K562 (cell line): Measurements from ENCODE around the gene ARL6IP4. TPM values are rescaled to one million over a fixed set of nuclear protein-coding genes. Genes with fewer than 3 reads are reported as not detected.

Experiments used
- CBX8 ChIP-seq: fragments of 200-600 bp; sonication (generic); IDR thresholded peaks from 2 replicates; pipeline ENCODE4 v1.6.1; 2012; ENCODE audit warnings: borderline replicate concordance, mixed run types, low read depth, mild to moderate bottlenecking, moderate library complexity, mixed read lengths, low read length, control low read depth, inconsistent platforms; ENCODE audit not compliant: poor library complexity, severe bottlenecking; ENCODE audit errors: extremely low read depth
- ERF ChIP-seq: fragments of 450-650 bp; formaldehyde crosslinking; IDR thresholded peaks from 2 replicates; pipeline ENCODE4 v1.4.0; 2020; ENCODE audit warnings: mild to moderate bottlenecking, mixed read lengths
- GMEB1 ChIP-seq: fragments of 250-450 bp; sonication (Bioruptor Pico); IDR thresholded peaks from 2 replicates; pipeline ENCODE4 v1.4.0; 2020; ENCODE audit warnings: mild to moderate bottlenecking
- ILF3 ChIP-seq: fragments of 450-650 bp; IDR thresholded peaks from 2 replicates; pipeline ENCODE4 v1.6.1; 2018; ENCODE audit warnings: antibody characterized with exemption, mild to moderate bottlenecking, moderate library complexity, borderline replicate concordance
- MYC ChIP-seq, 2 experiments: fragments of 250-450 bp in 1 of 2; sonication (Bioruptor Pico) in 1 of 2; IDR thresholded peaks; 2 replicates each; pipeline versions ENCODE4 v1.5.1 to v1.6.1; 2012 to 2021; ENCODE audit warnings: low read depth in 2 of 2, borderline replicate concordance in 1 of 2, improper control_type of control experiment in 1 of 2, low read length in 1 of 2, mild to moderate bottlenecking in 1 of 2, moderate library complexity in 1 of 2
- NR3C1 ChIP-seq: sonication (generic); formaldehyde crosslinking; IDR thresholded peaks from 2 replicates; pipeline ENCODE4 v1.8.1; 2022; ENCODE audit warnings: missing genetic modification reagents
- PML ChIP-seq: IDR thresholded peaks from 2 replicates; pipeline ENCODE4 v1.6.1; 2012; ENCODE audit warnings: low read length, inconsistent platforms
- RCOR1 ChIP-seq, 2 experiments: IDR thresholded peaks; 2 replicates each; pipeline ENCODE4 v1.6.1; 2012; ENCODE audit warnings: low read depth in 2 of 2, low read length in 2 of 2, borderline replicate concordance in 1 of 2, improper control_type of control experiment in 1 of 2
- THRAP3 ChIP-seq: fragments of 450-650 bp; IDR thresholded peaks from 2 replicates; pipeline ENCODE4 v1.6.1; 2016; ENCODE audit warnings: mild to moderate bottlenecking, inconsistent platforms, borderline replicate concordance
- ZKSCAN1 ChIP-seq: fragments of 150-350 bp; IDR thresholded peaks from 2 replicates; pipeline ENCODE4 v1.6.1; 2016; ENCODE audit warnings: low read depth, low read length
- ZNF586 ChIP-seq: fragments of 450-650 bp; formaldehyde crosslinking; conservative IDR thresholded peaks from 2 replicates; pipeline ENCODE4 v1.4.0; 2020; ENCODE audit warnings: mild to moderate bottlenecking, moderate library complexity
- polyA plus RNA-seq, 8 experiments: library from polyadenylated mRNA; depleted of rRNA in 4 of 8; stranded (reverse) in 5 of 8; unstranded in 3 of 8; fragments of >200 nt; fragmentation: Nextera tagmentation in 2 of 8; fragmentation: Illumina TruSeq in 1 of 8; extraction: Ambion mirVana in 2 of 8; extraction: Trizol in 1 of 8; gene quantifications; 2 replicates each; pipeline versions ENCODE4 v1.2.1 to v1.2.3, GENCODE V29; 2011 to 2014; ENCODE audit warnings: inconsistent platforms in 1 of 8, missing spikeins in 1 of 8
- total RNA-seq, 7 experiments: library from RNA; depleted of rRNA in 6 of 7; stranded (reverse); fragments of >200 nt in 6 of 7; fragmentation: Illumina TruSeq in 2 of 7; extraction: Trizol in 2 of 7; gene quantifications; 2 replicates each; pipeline versions ENCODE4 v1.2.1 to v1.2.3, GENCODE V29; 2011 to 2021; ENCODE audit warnings: low replicate concordance in 1 of 7
- TF ChIP-seq, protein P1 (sequence below): fragments of 150-350 bp; IDR thresholded peaks from 2 replicates; pipeline ENCODE4 v1.6.1; 2014; ENCODE audit warnings: low read depth, mild to moderate bottlenecking, low read length, borderline replicate concordance
- TF ChIP-seq, protein P2 (sequence below): sonication (generic); formaldehyde crosslinking; IDR thresholded peaks from 2 replicates; pipeline ENCODE4 v1.8.0; 2022; ENCODE audit warnings: mild to moderate bottlenecking, low read depth, missing genetic modification reagents
- TF ChIP-seq, protein P3 (sequence below): fragments of 450-650 bp; IDR thresholded peaks from 2 replicates; pipeline ENCODE4 v1.6.1; 2017; ENCODE audit warnings: antibody characterized with exemption

Gene ARL6IP4
- total and polyA plus RNA-seq, 9 of the 15 experiments (the other 6 are each of a cell fraction or from before 2014, with no cell fraction given) = 2.4 to 255 (median 151) TPM

DNA sequence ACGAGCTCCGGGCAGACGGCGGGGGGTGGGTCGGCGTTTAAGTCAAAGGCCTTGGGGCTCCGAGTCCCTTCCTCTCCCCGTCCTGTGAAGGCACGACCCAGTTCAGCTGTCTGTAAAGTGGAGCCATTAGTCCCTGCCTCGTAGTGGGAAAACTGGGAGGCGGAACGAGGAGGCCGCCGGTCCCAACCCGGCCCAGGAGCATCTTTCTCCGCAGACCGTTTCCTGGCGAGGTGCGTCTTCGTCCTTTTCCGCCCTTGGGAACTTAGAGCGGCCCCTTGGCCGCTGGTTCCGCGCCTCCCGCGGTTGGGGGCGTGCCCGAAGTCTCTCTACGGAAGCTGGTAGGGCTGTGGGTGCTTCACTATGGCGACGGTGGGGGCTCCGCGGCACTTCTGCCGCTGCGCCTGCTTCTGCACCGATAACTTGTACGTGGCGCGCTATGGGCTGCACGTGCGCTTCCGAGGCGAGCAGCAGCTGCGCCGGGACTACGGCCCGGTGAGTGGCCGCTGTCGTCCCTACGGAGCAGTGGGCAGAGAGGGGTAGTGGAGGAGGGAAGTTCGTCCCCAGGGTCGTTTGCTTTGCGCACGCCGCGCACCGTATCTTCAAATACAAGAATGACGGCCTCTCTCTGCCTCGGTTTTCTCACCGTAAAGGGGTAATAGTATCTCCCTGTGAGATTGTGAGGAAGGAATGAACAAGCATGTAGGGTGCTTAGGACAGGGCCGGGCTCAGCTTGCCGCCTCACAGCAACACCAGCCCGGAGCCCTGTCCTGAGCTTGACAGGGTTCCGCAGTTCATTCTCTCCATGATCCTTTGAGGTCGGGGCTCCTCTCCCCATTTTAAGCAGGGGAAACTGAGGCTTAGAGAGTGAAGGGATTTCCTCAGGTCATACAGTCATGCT lies 5.3 kb upstream of the ARL6IP4 start, which contains the start of gene OGFOD2 (continued):
- TF ChIP-seq, protein P1, sequence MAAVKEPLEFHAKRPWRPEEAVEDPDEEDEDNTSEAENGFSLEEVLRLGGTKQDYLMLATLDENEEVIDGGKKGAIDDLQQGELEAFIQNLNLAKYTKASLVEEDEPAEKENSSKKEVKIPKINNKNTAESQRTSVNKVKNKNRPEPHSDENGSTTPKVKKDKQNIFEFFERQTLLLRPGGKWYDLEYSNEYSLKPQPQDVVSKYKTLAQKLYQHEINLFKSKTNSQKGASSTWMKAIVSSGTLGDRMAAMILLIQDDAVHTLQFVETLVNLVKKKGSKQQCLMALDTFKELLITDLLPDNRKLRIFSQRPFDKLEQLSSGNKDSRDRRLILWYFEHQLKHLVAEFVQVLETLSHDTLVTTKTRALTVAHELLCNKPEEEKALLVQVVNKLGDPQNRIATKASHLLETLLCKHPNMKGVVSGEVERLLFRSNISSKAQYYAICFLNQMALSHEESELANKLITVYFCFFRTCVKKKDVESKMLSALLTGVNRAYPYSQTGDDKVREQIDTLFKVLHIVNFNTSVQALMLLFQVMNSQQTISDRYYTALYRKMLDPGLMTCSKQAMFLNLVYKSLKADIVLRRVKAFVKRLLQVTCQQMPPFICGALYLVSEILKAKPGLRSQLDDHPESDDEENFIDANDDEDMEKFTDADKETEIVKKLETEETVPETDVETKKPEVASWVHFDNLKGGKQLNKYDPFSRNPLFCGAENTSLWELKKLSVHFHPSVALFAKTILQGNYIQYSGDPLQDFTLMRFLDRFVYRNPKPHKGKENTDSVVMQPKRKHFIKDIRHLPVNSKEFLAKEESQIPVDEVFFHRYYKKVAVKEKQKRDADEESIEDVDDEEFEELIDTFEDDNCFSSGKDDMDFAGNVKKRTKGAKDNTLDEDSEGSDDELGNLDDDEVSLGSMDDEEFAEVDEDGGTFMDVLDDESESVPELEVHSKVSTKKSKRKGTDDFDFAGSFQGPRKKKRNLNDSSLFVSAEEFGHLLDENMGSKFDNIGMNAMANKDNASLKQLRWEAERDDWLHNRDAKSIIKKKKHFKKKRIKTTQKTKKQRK = no peak
- TF ChIP-seq PML (peak; percentile 36; the same call in 1 of the 2 replicates), NR3C1 (no peak), MYC (IDR thresholded peaks at IDR 0.05; ENCODE audit: low read depth, low read length) (peak; percentile 91), MYC (CRISPR knock-in tag; IDR thresholded peaks at IDR 0.05; ENCODE audit: borderline replicate concordance, low read depth) (peak; percentile 53; the same call in 1 of the 2 replicates), RCOR1 (IDR thresholded peaks at IDR 0.05; ENCODE audit: borderline replicate concordance in 1 of 2, low read depth in 2 of 2, low read length in 2 of 2) (peak in 1 of 2 experiments; percentile 33; a peak in 1 of 4 replicates), ZKSCAN1 (no peak), GMEB1 (CRISPR knock-in tag) (0 out of 2 replicates have a peak, but pooled peaks have one; percentile 14), ILF3 (no peak), ERF (CRISPR knock-in tag) (no peak), THRAP3 (0 out of 2 replicates have a peak, but pooled peaks have one; percentile 29), CBX8 (no peak), ZNF586 (CRISPR knock-in tag) (no peak)
- TF ChIP-seq, protein P2, sequence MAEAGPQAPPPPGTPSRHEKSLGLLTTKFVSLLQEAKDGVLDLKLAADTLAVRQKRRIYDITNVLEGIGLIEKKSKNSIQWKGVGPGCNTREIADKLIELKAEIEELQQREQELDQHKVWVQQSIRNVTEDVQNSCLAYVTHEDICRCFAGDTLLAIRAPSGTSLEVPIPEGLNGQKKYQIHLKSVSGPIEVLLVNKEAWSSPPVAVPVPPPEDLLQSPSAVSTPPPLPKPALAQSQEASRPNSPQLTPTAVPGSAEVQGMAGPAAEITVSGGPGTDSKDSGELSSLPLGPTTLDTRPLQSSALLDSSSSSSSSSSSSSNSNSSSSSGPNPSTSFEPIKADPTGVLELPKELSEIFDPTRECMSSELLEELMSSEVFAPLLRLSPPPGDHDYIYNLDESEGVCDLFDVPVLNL (CRISPR knock-in tag) = 0 out of 2 replicates have a peak, but pooled peaks have one; percentile 45
- TF ChIP-seq, protein P3, sequence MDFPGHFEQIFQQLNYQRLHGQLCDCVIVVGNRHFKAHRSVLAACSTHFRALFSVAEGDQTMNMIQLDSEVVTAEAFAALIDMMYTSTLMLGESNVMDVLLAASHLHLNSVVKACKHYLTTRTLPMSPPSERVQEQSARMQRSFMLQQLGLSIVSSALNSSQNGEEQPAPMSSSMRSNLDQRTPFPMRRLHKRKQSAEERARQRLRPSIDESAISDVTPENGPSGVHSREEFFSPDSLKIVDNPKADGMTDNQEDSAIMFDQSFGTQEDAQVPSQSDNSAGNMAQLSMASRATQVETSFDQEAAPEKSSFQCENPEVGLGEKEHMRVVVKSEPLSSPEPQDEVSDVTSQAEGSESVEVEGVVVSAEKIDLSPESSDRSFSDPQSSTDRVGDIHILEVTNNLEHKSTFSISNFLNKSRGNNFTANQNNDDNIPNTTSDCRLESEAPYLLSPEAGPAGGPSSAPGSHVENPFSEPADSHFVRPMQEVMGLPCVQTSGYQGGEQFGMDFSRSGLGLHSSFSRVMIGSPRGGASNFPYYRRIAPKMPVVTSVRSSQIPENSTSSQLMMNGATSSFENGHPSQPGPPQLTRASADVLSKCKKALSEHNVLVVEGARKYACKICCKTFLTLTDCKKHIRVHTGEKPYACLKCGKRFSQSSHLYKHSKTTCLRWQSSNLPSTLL = no peak
